ENCODE results near the gene ATP13A2. TPM values are rescaled to one million over a fixed set of nuclear protein-coding genes. Genes with fewer than 3 reads are reported as not detected.

ATP13A2 gene
- total RNA-seq, 5 donors from 2014 or later (not counting 1 experiment from before 2014, with no cell fraction given), result 39.4 to 65.5 (median 58.2) TPM

GRCh38 chr1:16989676-16990391 lies 21.9 kb downstream of the ATP13A2 start:
- Histone ChIP-seq H3K27me3 (replicated peaks in 1 of 2; ENCODE audit: control insufficient read depth in 2 of 2, extremely low read depth in 1 of 2, insufficient read depth in 2 of 2, low read length in 1 of 2) (no peaks in the 10 kb centered on the region), H3K4me3 (ENCODE audit: control insufficient read depth in 1 of 2, extremely low read depth in 1 of 2, low read length in 1 of 2) (no peak overlapping the region), H3K4me1 (ENCODE audit: control insufficient read depth in 1 of 2, extremely low read depth in 1 of 2, insufficient read depth in 2 of 2, low read length in 2 of 2) (no peaks in the 10 kb centered on the region), H3K36me3 (ENCODE audit: control insufficient read depth in 2 of 2, extremely low read depth in 1 of 2, insufficient read depth in 1 of 2, low read length in 1 of 2) (peaks cover 22 to 46% of the 10 kb centered on the region in 2 donors), H3K9me3 (no peaks in the 10 kb centered on the region), H3K27ac (ENCODE audit: low read length) (no peak overlapping the region)
- H3K36me3 Mint-ChIP-seq, result peaks cover 21% of the 10 kb centered on the region
- 95% methylated on average over 18 of the region's 22 CpGs for WGBS (ENCODE audit: insufficient coverage)
- POLR2A ChIA-PET, result no interaction called here
- CTCF ChIA-PET, result no interaction called here
- no peak overlapping the region for H3K27ac Mint-ChIP-seq
- no peaks in the 10 kb centered on the region for H3K27me3 Mint-ChIP-seq
- no peak for ATAC-seq (replicated peaks in 1 of 4)
- H3K9me3 Mint-ChIP-seq, result no peaks in the 10 kb centered on the region
- H3K4me3 Mint-ChIP-seq, result no peak overlapping the region
- no peaks in the 10 kb centered on the region for H3K4me1 Mint-ChIP-seq
- no peak for DNase-seq

GRCh38 chr1:16988210-16988609 lies 23.5 kb downstream of the ATP13A2 start:
- CTCF ChIA-PET, result no interaction called here
- WGBS (ENCODE audit: insufficient coverage), result 95% methylated on average over 5 of the region's 13 CpGs
- H3K4me1 Mint-ChIP-seq, result peaks cover 0 to 3% (median 0%) of the 10 kb centered on the region in 3 donors
- H3K27me3 Mint-ChIP-seq, result peaks cover 3 to 4% of the 10 kb centered on the region in 2 donors
- H3K9me3 ChIP-seq, result no peaks in the 10 kb centered on the region
- H3K27me3 ChIP-seq (replicated peaks in 1 of 2; ENCODE audit: control insufficient read depth in 2 of 2, extremely low read depth in 1 of 2, insufficient read depth in 2 of 2, low read length in 1 of 2), result peaks cover 0 to 10% of the 10 kb centered on the region in 2 experiments
- peaks cover 22 to 45% of the 10 kb centered on the region in 2 donors for H3K36me3 ChIP-seq (ENCODE audit: control insufficient read depth in 2 of 2, extremely low read depth in 1 of 2, insufficient read depth in 1 of 2, low read length in 1 of 2)
- H3K27ac Mint-ChIP-seq, result no peak overlapping the region
- no peak overlapping the region for H3K4me3 Mint-ChIP-seq
- no peak overlapping the region for H3K27ac ChIP-seq (ENCODE audit: low read length)
- H3K36me3 Mint-ChIP-seq, result peaks cover 21% of the 10 kb centered on the region
- ATAC-seq (replicated peaks in 1 of 4), result no peak
- no peaks in the 10 kb centered on the region for H3K4me1 ChIP-seq (ENCODE audit: control insufficient read depth in 1 of 2, extremely low read depth in 1 of 2, insufficient read depth in 2 of 2, low read length in 2 of 2)
- DNase-seq, result no peak
- H3K9me3 Mint-ChIP-seq, result no peaks in the 10 kb centered on the region
- no peak overlapping the region for H3K4me3 ChIP-seq (ENCODE audit: control insufficient read depth in 1 of 2, extremely low read depth in 1 of 2, low read length in 1 of 2)
- POLR2A ChIA-PET, result no interaction called here

- H3K27me3 Mint-ChIP-seq, result peaks cover 8 to 12% of the 10 kb centered on the region in 2 donors
- DNase-seq, result no peak
- no peak overlapping the region for H3K4me3 ChIP-seq (ENCODE audit: control insufficient read depth in 1 of 2, extremely low read depth in 1 of 2, low read length in 1 of 2)
- H3K36me3 ChIP-seq (ENCODE audit: control insufficient read depth in 2 of 2, extremely low read depth in 1 of 2, insufficient read depth in 1 of 2, low read length in 1 of 2), result peaks cover 22 to 41% of the 10 kb centered on the region in 2 donors
- H3K4me1 ChIP-seq (ENCODE audit: control insufficient read depth in 1 of 2, extremely low read depth in 1 of 2, insufficient read depth in 2 of 2, low read length in 2 of 2), result no peaks in the 10 kb centered on the region
- H3K27ac Mint-ChIP-seq, result no peak overlapping the region
- no peak overlapping the region for H3K4me3 Mint-ChIP-seq
- H3K9me3 ChIP-seq, result no peaks in the 10 kb centered on the region
- no peak for ATAC-seq (replicated peaks in 1 of 4)
- POLR2A ChIA-PET, result no interaction called here
- peaks cover 0 to 5% (median 0%) of the 10 kb centered on the region in 3 donors for H3K4me1 Mint-ChIP-seq
- 88% methylated on average over 15 of the region's 16 CpGs for WGBS (ENCODE audit: insufficient coverage)
- CTCF ChIA-PET, result no interaction called here
- H3K36me3 Mint-ChIP-seq, result peaks cover 21% of the 10 kb centered on the region
- no peak overlapping the region for H3K27ac ChIP-seq (ENCODE audit: low read length)
- H3K9me3 Mint-ChIP-seq, result no peaks in the 10 kb centered on the region
- H3K27me3 ChIP-seq (replicated peaks in 1 of 2; ENCODE audit: control insufficient read depth in 2 of 2, extremely low read depth in 1 of 2, insufficient read depth in 2 of 2, low read length in 1 of 2), result peaks cover 0 to 21% of the 10 kb centered on the region in 2 experiments
Measured at GRCh38 chr1:16986962-16987361, 24.8 kb downstream of the ATP13A2 start.

- ATAC-seq (replicated peaks in 1 of 4) (no peak), DNase-seq (no peak)
- H3K4me1 ChIP-seq (ENCODE audit: control insufficient read depth in 1 of 2, extremely low read depth in 1 of 2, insufficient read depth in 2 of 2, low read length in 2 of 2), result no peaks in the 10 kb centered on the region
- H3K36me3 Mint-ChIP-seq, result peaks cover 21% of the 10 kb centered on the region
- H3K4me3 ChIP-seq (ENCODE audit: control insufficient read depth in 1 of 2, extremely low read depth in 1 of 2, low read length in 1 of 2), result no peak overlapping the region
- CTCF ChIA-PET, result no interaction called here
- peaks cover 9 to 12% of the 10 kb centered on the region in 2 donors for H3K27me3 Mint-ChIP-seq
- POLR2A ChIA-PET, result no interaction called here
- H3K9me3 Mint-ChIP-seq, result no peaks in the 10 kb centered on the region
- 88% methylated on average over 21 of the region's 23 CpGs for WGBS (ENCODE audit: insufficient coverage)
- H3K9me3 ChIP-seq, result no peaks in the 10 kb centered on the region
- peaks cover under 1 to 6% (median under 1%) of the 10 kb centered on the region in 3 donors for H3K4me1 Mint-ChIP-seq
- peaks cover 22 to 38% of the 10 kb centered on the region in 2 donors for H3K36me3 ChIP-seq (ENCODE audit: control insufficient read depth in 2 of 2, extremely low read depth in 1 of 2, insufficient read depth in 1 of 2, low read length in 1 of 2)
- H3K27me3 ChIP-seq (replicated peaks in 1 of 2; ENCODE audit: control insufficient read depth in 2 of 2, extremely low read depth in 1 of 2, insufficient read depth in 2 of 2, low read length in 1 of 2), result peaks cover 0 to 25% of the 10 kb centered on the region in 2 experiments
- no peak overlapping the region for H3K27ac ChIP-seq (ENCODE audit: low read length)
- no peak overlapping the region for H3K27ac Mint-ChIP-seq
- H3K4me3 Mint-ChIP-seq, result no peak overlapping the region
Measured at GRCh38 chr1:16986560-16986959, 25.2 kb downstream of the ATP13A2 start.

GRCh38 chr1:16986113-16986512 lies 25.6 kb downstream of the ATP13A2 start:
- H3K4me1 Mint-ChIP-seq, result peaks cover 5 to 10% (median 5%) of the 10 kb centered on the region in 3 donors
- Histone ChIP-seq H3K9me3 (no peaks in the 10 kb centered on the region), H3K27ac (ENCODE audit: low read length) (no peak overlapping the region), H3K4me1 (ENCODE audit: control insufficient read depth in 1 of 2, extremely low read depth in 1 of 2, insufficient read depth in 2 of 2, low read length in 2 of 2) (no peaks in the 10 kb centered on the region), H3K4me3 (ENCODE audit: control insufficient read depth in 1 of 2, extremely low read depth in 1 of 2, low read length in 1 of 2) (no peak overlapping the region), H3K36me3 (ENCODE audit: control insufficient read depth in 2 of 2, extremely low read depth in 1 of 2, insufficient read depth in 1 of 2, low read length in 1 of 2) (peaks cover 22 to 34% of the 10 kb centered on the region in 2 donors), H3K27me3 (replicated peaks in 1 of 2; ENCODE audit: control insufficient read depth in 2 of 2, extremely low read depth in 1 of 2, insufficient read depth in 2 of 2, low read length in 1 of 2) (peaks cover 0 to 30% of the 10 kb centered on the region in 2 experiments)
- H3K27me3 Mint-ChIP-seq, result peaks cover 14 to 17% of the 10 kb centered on the region in 2 donors
- CTCF ChIA-PET, result no interaction called here
- H3K9me3 Mint-ChIP-seq, result no peaks in the 10 kb centered on the region
- 91% methylated on average over 15 of the region's 19 CpGs for WGBS (ENCODE audit: insufficient coverage)
- H3K27ac Mint-ChIP-seq, result no peak overlapping the region
- ATAC-seq (replicated peaks in 1 of 4) (no peak), DNase-seq (no peak)
- H3K36me3 Mint-ChIP-seq, result peaks cover 18% of the 10 kb centered on the region
- POLR2A ChIA-PET, result no interaction called here
- no peak overlapping the region for H3K4me3 Mint-ChIP-seq

GRCh38 chr1:16984717-16985116 lies 27.0 kb downstream of the ATP13A2 start:
- H3K4me1 Mint-ChIP-seq, result peaks cover 10 to 16% (median 11%) of the 10 kb centered on the region in 3 donors
- no peak overlapping the region for H3K27ac Mint-ChIP-seq
- 77% methylated on average over 3 of the region's 7 CpGs for WGBS (ENCODE audit: insufficient coverage)
- H3K36me3 Mint-ChIP-seq, result peaks cover 18% of the 10 kb centered on the region
- DNase-seq (no peak), ATAC-seq (replicated peaks in 1 of 4) (no peak)
- Histone ChIP-seq H3K27me3 (replicated peaks in 1 of 2; ENCODE audit: control insufficient read depth in 2 of 2, extremely low read depth in 1 of 2, insufficient read depth in 2 of 2, low read length in 1 of 2) (peaks cover 0 to 40% of the 10 kb centered on the region in 2 experiments), H3K4me1 (ENCODE audit: control insufficient read depth in 1 of 2, extremely low read depth in 1 of 2, insufficient read depth in 2 of 2, low read length in 2 of 2) (peaks cover 0 to 10% of the 10 kb centered on the region in 2 experiments), H3K4me3 (ENCODE audit: control insufficient read depth in 1 of 2, extremely low read depth in 1 of 2, low read length in 1 of 2) (no peak overlapping the region), H3K27ac (ENCODE audit: low read length) (no peak overlapping the region), H3K36me3 (ENCODE audit: control insufficient read depth in 2 of 2, extremely low read depth in 1 of 2, insufficient read depth in 1 of 2, low read length in 1 of 2) (peaks cover 17 to 25% of the 10 kb centered on the region in 2 donors), H3K9me3 (no peaks in the 10 kb centered on the region)
- peaks cover 19 to 22% of the 10 kb centered on the region in 2 donors for H3K27me3 Mint-ChIP-seq
- ChIA-PET CTCF (no interaction called here), POLR2A (no interaction called here)
- H3K9me3 Mint-ChIP-seq, result no peaks in the 10 kb centered on the region
- H3K4me3 Mint-ChIP-seq, result no peak overlapping the region

Measured in T-cell (primary cell).